IMR-90 (cell line): ENCODE measurements around the gene DAB2. TPM values are rescaled to one million over a fixed set of nuclear protein-coding genes. Genes with fewer than 3 reads are reported as not detected.

Experiments
- ATAC-seq: fragments of 200-7000 bp; cut with Tn5 transposase; 2 replicates; pipeline ENCODE4 v1.9.1; 2020; ENCODE audit warnings: low read depth, mild to moderate bottlenecking, moderate library complexity
- BruUV-seq: library from RNA; stranded (reverse); fragments of 400-500 nt; replicated peaks from 2 replicates; lab custom pipeline; 2021; lab: Mats Ljungman, UMichigan
- CTCF ChIA-PET: fragments of 300-600 bp; formaldehyde crosslinking; extraction: SDS; loops from one replicate; lab custom pipeline; 2021; ENCODE audit warnings: antibody characterized with exemption; lab: Yijun Ruan, JAX
- POLR2A ChIA-PET: fragments of 300-600 bp; sonication (Branson Sonifier 250); formaldehyde crosslinking; loops from one replicate; lab custom pipeline; 2022; ENCODE audit warnings: antibody characterized with exemption; ENCODE audit not compliant: unreplicated experiment; lab: Charles Lee
- DNase-seq: peaks from one replicate; pipeline ENCODE4 v3.0.0; 2013
- H2AFZ ChIP-seq: replicated peaks from 2 replicates; pipeline ENCODE3; 2013; ENCODE audit warnings: low read length, mild to moderate bottlenecking; ENCODE audit not compliant: poor library complexity
- H2AK5ac ChIP-seq: 2 replicates; pipeline ENCODE4 v1.6.1; 2013; ENCODE audit warnings: low read depth, low read length, inconsistent platforms
- H2AK9ac ChIP-seq: replicated peaks from 2 replicates; pipeline ENCODE3; 2013; ENCODE audit warnings: mild to moderate bottlenecking, low read depth, low read length, moderate library complexity; ENCODE audit not compliant: poor library complexity
- H2BK120ac ChIP-seq: 2 replicates; pipeline ENCODE4 v1.6.1; 2013; ENCODE audit warnings: low read depth, low read length, inconsistent platforms
- H2BK15ac ChIP-seq: 3 replicates; pipeline ENCODE4 v1.6.1; 2013; ENCODE audit warnings: low read depth, low read length, inconsistent platforms
- H2BK20ac ChIP-seq: 2 replicates; pipeline ENCODE4 v1.6.1; 2013; ENCODE audit warnings: low read depth, mild to moderate bottlenecking, inconsistent platforms, low read length, moderate library complexity
- H2BK5ac ChIP-seq: 2 replicates; pipeline ENCODE4 v1.6.1; 2013; ENCODE audit warnings: mild to moderate bottlenecking, low read depth, low read length, inconsistent platforms; ENCODE audit not compliant: poor library complexity, severe bottlenecking
- H3K14ac ChIP-seq: replicated peaks from 2 replicates; pipeline ENCODE4 v1.6.1; 2013; ENCODE audit warnings: low read depth, low read length, inconsistent platforms
- H3K18ac ChIP-seq: 2 replicates; pipeline ENCODE4 v1.6.1; 2013; ENCODE audit warnings: low read depth, low read length, control low read depth
- H3K23ac ChIP-seq: 2 replicates; pipeline ENCODE4 v1.6.1; 2013; ENCODE audit warnings: low read depth, low read length, inconsistent platforms
- H3K27ac ChIP-seq: 2 replicates; pipeline ENCODE4 v1.5.1; 2013; ENCODE audit warnings: mild to moderate bottlenecking, control low read depth, low read length; ENCODE audit not compliant: insufficient read depth
- H3K27me3 ChIP-seq: 2 replicates; pipeline ENCODE4 v1.6.1; 2013; ENCODE audit warnings: low read length; ENCODE audit not compliant: control insufficient read depth, insufficient read depth
- H3K36me3 ChIP-seq: 2 replicates; pipeline ENCODE4 v1.6.1; 2013; ENCODE audit warnings: low read length, mixed read lengths; ENCODE audit not compliant: control insufficient read depth, insufficient read depth
- H3K4ac ChIP-seq: 2 replicates; pipeline ENCODE4 v1.6.1; 2013; ENCODE audit warnings: low read depth, low read length, inconsistent platforms
- H3K4me1 ChIP-seq: 2 replicates; pipeline ENCODE4 v1.6.1; 2013; ENCODE audit warnings: low read length, mixed read lengths; ENCODE audit not compliant: control insufficient read depth, insufficient read depth
- H3K4me2 ChIP-seq: 2 replicates; pipeline ENCODE4 v1.6.1; 2013; ENCODE audit warnings: low read depth, mild to moderate bottlenecking, control low read depth, low read length, moderate library complexity
- H3K4me3 ChIP-seq: 2 replicates; pipeline ENCODE4 v1.5.1; 2013; ENCODE audit warnings: low read depth, mild to moderate bottlenecking, control low read depth, low read length, moderate library complexity; ENCODE audit not compliant: insufficient read depth
- H3K56ac ChIP-seq: 2 replicates; pipeline ENCODE4 v1.6.1; 2013; ENCODE audit warnings: low read length, inconsistent platforms; ENCODE audit not compliant: insufficient read depth; ENCODE audit errors: extremely low read depth
- H3K79me1 ChIP-seq, 2 experiments: 2 replicates each; pipeline ENCODE4 v1.6.1; 2013; ENCODE audit warnings: low read length in 2 of 2, inconsistent platforms in 1 of 2, low read depth in 1 of 2
- H3K9ac ChIP-seq: 2 replicates; pipeline ENCODE4 v1.6.1; 2013; ENCODE audit warnings: low read depth, low read length, control low read depth
- H3K9me1 ChIP-seq: 2 replicates; pipeline ENCODE4 v1.6.1; 2013; ENCODE audit warnings: low read length, inconsistent platforms; ENCODE audit not compliant: insufficient read depth
- H3K9me3 ChIP-seq: 2 replicates; pipeline ENCODE4 v1.6.1; 2013; ENCODE audit warnings: low read length; ENCODE audit not compliant: control insufficient read depth, insufficient read depth
- H4K20me1 ChIP-seq: 2 replicates; pipeline ENCODE4 v1.6.1; 2013; ENCODE audit warnings: low read length, inconsistent platforms; ENCODE audit not compliant: insufficient read depth
- H4K5ac ChIP-seq: 2 replicates; pipeline ENCODE4 v1.6.1; 2013; ENCODE audit warnings: mild to moderate bottlenecking, low read depth, low read length, control low read depth
- H4K8ac ChIP-seq, 2 experiments: 2 replicates each; pipeline ENCODE4 v1.6.1; 2013; ENCODE audit warnings: low read depth in 2 of 2, low read length in 2 of 2, control low read depth in 1 of 2, inconsistent platforms in 1 of 2
- H4K91ac ChIP-seq: 2 replicates; pipeline ENCODE4 v1.6.1; 2013; ENCODE audit warnings: low read depth, low read length, inconsistent platforms; ENCODE audit not compliant: insufficient read depth
- BHLHE40 ChIP-seq: fragments of 150-350 bp; IDR thresholded peaks from 2 replicates; pipeline ENCODE4 v1.6.1; 2016; ENCODE audit warnings: mild to moderate bottlenecking, low read depth, low read length
- CEBPB ChIP-seq: IDR thresholded peaks from 2 replicates; pipeline ENCODE4 v1.6.1; 2012; ENCODE audit warnings: low read depth, low read length, improper control_type of control experiment
- CHD1 ChIP-seq: IDR thresholded peaks from 2 replicates; pipeline ENCODE4 v1.6.1; 2012; ENCODE audit warnings: low read depth, low read length, improper control_type of control experiment
- ELK1 ChIP-seq: fragments of 150-350 bp; IDR thresholded peaks from 2 replicates; pipeline ENCODE4 v1.6.1; 2016; ENCODE audit warnings: low read depth, mild to moderate bottlenecking, low read length, moderate library complexity, borderline replicate concordance
- FOS ChIP-seq: fragments of 150-350 bp; IDR thresholded peaks from 2 replicates; pipeline ENCODE4 v1.6.1; 2016; ENCODE audit warnings: low read depth, low read length
- MAFK ChIP-seq: IDR thresholded peaks from 2 replicates; pipeline ENCODE4 v1.6.1; 2012; ENCODE audit warnings: low read depth, low read length, improper control_type of control experiment
- MXI1 ChIP-seq: IDR thresholded peaks from 2 replicates; pipeline ENCODE4 v1.6.1; 2012; ENCODE audit warnings: low read depth, mild to moderate bottlenecking, low read length, moderate library complexity, borderline replicate concordance
- NFE2L2 ChIP-seq: fragments of 150-350 bp; IDR thresholded peaks from 2 replicates; pipeline ENCODE4 v1.6.1; 2016; ENCODE audit warnings: low read depth, mild to moderate bottlenecking, low read length
- POLR2A ChIP-seq: IDR thresholded peaks from 2 replicates; pipeline ENCODE4 v1.6.1; 2012; ENCODE audit warnings: mild to moderate bottlenecking, low read depth, low read length
- RAD21 ChIP-seq: IDR thresholded peaks from 2 replicates; pipeline ENCODE4 v1.6.1; 2012; ENCODE audit warnings: low read length, improper control_type of control experiment
- RCOR1 ChIP-seq: IDR thresholded peaks from 2 replicates; pipeline ENCODE4 v1.6.1; 2012; ENCODE audit warnings: mild to moderate bottlenecking, low read length, improper control_type of control experiment; ENCODE audit not compliant: insufficient replicate concordance
- SMC3 ChIP-seq: fragments of 150-350 bp; IDR thresholded peaks from 2 replicates; pipeline ENCODE4 v1.6.1; 2016; ENCODE audit warnings: low read depth, mild to moderate bottlenecking, antibody characterized with exemption, low read length, moderate library complexity
- WGBS, 2 experiments: methylation state at CpG; one replicate each; pipeline versions ENCODE4 v1.1.5 to v1.1.7; 2013; ENCODE audit warnings: missing lambda C conversion rate in 2 of 2; ENCODE audit not compliant: insufficient read length in 1 of 2; ENCODE audit errors: extremely low coverage in 2 of 2; 5-methylcytosine and 5-hydroxymethylcytosine counted together
- dilution Hi-C: fragments of 300-500 bp; cut with HindIII; formaldehyde crosslinking; loops from one replicate; pipeline ENCODE4 v1.14.3; 2018; ENCODE audit warnings: low sequenced_read_pairs; ENCODE audit not compliant: unreplicated experiment
- in situ Hi-C: fragments of 300-500 bp; cut with MboI; formaldehyde crosslinking; loops from 3 replicates; pipeline ENCODE4 v1.14.3; 2019; ENCODE audit warnings: low sequenced_read_pairs, inconsistent platforms, mixed read lengths
- intact Hi-C: fragments of 100-400 bp; cut with micrococcal nuclease; formaldehyde crosslinking; loops from 2 replicates; pipeline ENCODE4 v1.10.0; 2022
- polyA plus RNA-seq, 3 experiments: library from polyadenylated mRNA; depleted of rRNA; stranded (reverse); fragments of >200 nt; gene quantifications; 2 replicates each; pipeline ENCODE4 v1.2.3, GENCODE V29; 2012; ENCODE audit warnings: low replicate concordance in 1 of 3
- total RNA-seq: library from RNA; depleted of rRNA; stranded (reverse); fragments of >200 nt; gene quantifications from 2 replicates; pipeline ENCODE4 v1.2.3, GENCODE V29; 2012
- TF ChIP-seq, protein P1 (sequence below): conservative IDR thresholded peaks from 2 replicates; pipeline ENCODE4 v1.5.1; 2012; ENCODE audit warnings: mild to moderate bottlenecking, low read depth, low read length, improper control_type of control experiment
- TF ChIP-seq, protein P2 (sequence below): fragments of 150-350 bp; IDR thresholded peaks from 2 replicates; pipeline ENCODE4 v1.6.1; 2017; ENCODE audit warnings: mild to moderate bottlenecking, antibody characterized with exemption, low read length, low read depth

The DAB2 gene
- total and polyA plus RNA-seq, 2 of the 4 experiments (the other 2 are of a cell fraction), result 50.0 to 101 TPM

DNA sequence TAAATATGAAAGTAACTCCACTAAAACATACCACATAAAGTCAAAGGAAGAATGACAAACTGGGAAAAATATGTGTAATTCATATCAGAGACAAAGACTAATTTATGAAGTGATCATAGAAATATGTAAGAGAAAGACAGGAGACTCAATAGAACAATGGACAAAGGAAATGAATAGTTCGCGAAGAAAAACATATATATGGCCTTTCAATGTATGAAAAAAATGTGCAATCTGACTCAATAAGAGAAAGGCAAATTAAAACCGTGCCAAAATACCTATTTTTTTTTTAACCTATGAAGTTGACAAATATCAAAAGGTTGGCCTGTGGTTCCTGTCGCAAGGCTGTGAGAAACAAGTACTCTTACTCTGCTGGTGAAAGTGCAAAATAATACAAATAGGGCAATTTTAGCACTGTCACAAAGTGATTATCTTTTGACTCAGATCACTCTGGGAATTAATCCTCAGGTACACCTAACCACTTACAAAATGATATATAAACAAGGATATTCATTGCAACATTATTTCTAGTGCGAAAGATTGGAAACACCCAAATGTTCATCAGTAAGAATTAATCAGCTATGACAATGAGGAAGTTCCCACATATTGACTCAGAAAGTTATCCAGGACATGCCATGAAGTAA lies 64.2 kb downstream of the DAB2 start:
- H3K4ac ChIP-seq, result no peak overlapping the region
- in situ Hi-C loops, result no loop called here
- H3K23ac ChIP-seq, result no peak overlapping the region
- H4K20me1 ChIP-seq, result no peaks in the 10 kb centered on the region
- no peak overlapping the region for H3K4me2 ChIP-seq
- no peak overlapping the region for H2AK5ac ChIP-seq
- no peak overlapping the region for H4K91ac ChIP-seq
- H3K9me1 ChIP-seq, result no peaks in the 10 kb centered on the region
- no peaks in the 10 kb centered on the region for H3K9me3 ChIP-seq
- dilution Hi-C loops, result no loop called here
- no peak overlapping the region for H4K5ac ChIP-seq
- H2AK9ac ChIP-seq, result no peak overlapping the region
- no peak overlapping the region for H3K56ac ChIP-seq
- H4K8ac ChIP-seq, result no peak overlapping the region
- no TSS peak for BruUV-seq
- WGBS, 2 experiments, result no CpG with 5 or more reads among the region's 5 CpGs
- no peak overlapping the region for H3K18ac ChIP-seq
- no peaks in the 10 kb centered on the region for H3K36me3 ChIP-seq
- no peak for ATAC-seq
- intact Hi-C loops, result no loop called here
- no peak overlapping the region for H3K27ac ChIP-seq
- no peaks in the 10 kb centered on the region for H3K4me1 ChIP-seq
- H3K9ac ChIP-seq, result no peak overlapping the region
- ChIA-PET POLR2A (no interaction called here), CTCF (interaction anchor here (0.7 kb wide), 1 partner anchor 38 kb away, joined by 4 read pairs; no protein-coding TSS in a partner anchor)
- no peak overlapping the region for H2BK120ac ChIP-seq
- H2BK5ac ChIP-seq, result no peak overlapping the region
- no peak for TF ChIP-seq SMC3
- no peak for TF ChIP-seq NFE2L2
- no peak for TF ChIP-seq RAD21
- no peak for TF ChIP-seq BHLHE40
- TF ChIP-seq, protein P1, sequence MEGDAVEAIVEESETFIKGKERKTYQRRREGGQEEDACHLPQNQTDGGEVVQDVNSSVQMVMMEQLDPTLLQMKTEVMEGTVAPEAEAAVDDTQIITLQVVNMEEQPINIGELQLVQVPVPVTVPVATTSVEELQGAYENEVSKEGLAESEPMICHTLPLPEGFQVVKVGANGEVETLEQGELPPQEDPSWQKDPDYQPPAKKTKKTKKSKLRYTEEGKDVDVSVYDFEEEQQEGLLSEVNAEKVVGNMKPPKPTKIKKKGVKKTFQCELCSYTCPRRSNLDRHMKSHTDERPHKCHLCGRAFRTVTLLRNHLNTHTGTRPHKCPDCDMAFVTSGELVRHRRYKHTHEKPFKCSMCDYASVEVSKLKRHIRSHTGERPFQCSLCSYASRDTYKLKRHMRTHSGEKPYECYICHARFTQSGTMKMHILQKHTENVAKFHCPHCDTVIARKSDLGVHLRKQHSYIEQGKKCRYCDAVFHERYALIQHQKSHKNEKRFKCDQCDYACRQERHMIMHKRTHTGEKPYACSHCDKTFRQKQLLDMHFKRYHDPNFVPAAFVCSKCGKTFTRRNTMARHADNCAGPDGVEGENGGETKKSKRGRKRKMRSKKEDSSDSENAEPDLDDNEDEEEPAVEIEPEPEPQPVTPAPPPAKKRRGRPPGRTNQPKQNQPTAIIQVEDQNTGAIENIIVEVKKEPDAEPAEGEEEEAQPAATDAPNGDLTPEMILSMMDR, result no peak
- TF ChIP-seq MAFK, result no peak
- no peak for TF ChIP-seq POLR2A
- no peak for TF ChIP-seq RCOR1
- TF ChIP-seq, protein P2, sequence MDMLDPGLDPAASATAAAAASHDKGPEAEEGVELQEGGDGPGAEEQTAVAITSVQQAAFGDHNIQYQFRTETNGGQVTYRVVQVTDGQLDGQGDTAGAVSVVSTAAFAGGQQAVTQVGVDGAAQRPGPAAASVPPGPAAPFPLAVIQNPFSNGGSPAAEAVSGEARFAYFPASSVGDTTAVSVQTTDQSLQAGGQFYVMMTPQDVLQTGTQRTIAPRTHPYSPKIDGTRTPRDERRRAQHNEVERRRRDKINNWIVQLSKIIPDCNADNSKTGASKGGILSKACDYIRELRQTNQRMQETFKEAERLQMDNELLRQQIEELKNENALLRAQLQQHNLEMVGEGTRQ, result no peak
- TF ChIP-seq MXI1, result no peak
- no peak for TF ChIP-seq ELK1
- TF ChIP-seq CEBPB, result no peak
- TF ChIP-seq CHD1, result no peak
- TF ChIP-seq FOS, result no peak
- no peak overlapping the region for H2AFZ ChIP-seq
- H2BK15ac ChIP-seq, result no peak overlapping the region
- no peak overlapping the region for H3K14ac ChIP-seq
- no peak for DNase-seq
- H3K27me3 ChIP-seq, result no peaks in the 10 kb centered on the region
- no peak overlapping the region for H2BK20ac ChIP-seq
- no peak overlapping the region for H3K4me3 ChIP-seq
- no peaks in the 10 kb centered on the region for H3K79me1 ChIP-seq
